ENCODE results near the gene MICALL2.

The MICALL2 gene

DNA sequence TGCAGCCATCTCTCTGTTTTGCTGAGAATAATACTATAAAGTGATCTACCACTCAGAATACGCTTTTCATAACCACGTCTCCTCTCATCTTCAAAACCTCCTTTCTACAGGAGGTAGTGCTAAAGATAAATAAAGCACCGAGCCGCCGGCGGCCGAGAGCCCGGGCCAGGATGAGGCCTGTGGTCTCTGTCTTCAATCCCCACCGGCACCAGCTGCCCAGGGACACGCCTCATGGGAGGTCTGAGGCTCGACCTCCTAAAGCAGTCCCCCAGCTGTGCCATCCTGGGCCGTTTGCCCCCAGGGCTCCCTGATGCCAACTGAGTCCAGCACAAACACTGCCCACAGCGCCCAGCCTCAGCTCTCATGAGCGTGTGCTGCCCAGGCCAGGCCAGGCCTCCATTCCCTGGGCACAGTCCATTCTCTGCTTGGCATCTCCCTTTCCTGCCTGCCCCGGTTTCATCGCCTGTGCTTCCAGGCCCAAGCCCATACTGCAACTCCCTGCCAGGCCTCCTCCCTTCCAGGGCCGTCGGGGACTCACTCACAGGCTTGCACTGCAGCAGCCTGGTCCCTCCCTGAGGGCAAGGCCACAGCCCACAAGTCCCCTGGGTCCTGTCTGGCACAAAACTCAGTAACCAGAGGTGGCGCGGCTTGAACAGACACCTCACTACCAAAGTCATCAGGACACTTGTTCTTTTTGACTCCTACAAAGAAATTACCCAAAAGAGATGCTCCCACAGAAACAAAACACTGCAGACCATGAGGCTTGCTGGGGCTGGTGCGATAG, 42.4 kb upstream of the MICALL2 start:
- no peak for DNase-seq
- no peak overlapping the region for H2BK15ac ChIP-seq (ENCODE audit: low read depth, poor library complexity, severe bottlenecking)
- H3K4me1 ChIP-seq (ENCODE audit: control insufficient read depth, insufficient read depth, low read depth, low read length) = peaks cover 25% of the 10 kb centered on the region
- no peak overlapping the region for H3K14ac ChIP-seq (ENCODE audit: low read length in 2 of 2)
- H3K4me3 ChIP-seq (ENCODE audit: insufficient read depth in 1 of 2, low read depth in 1 of 2, low read length in 2 of 2) = no peak overlapping the region
- H3K79me1 ChIP-seq (replicated peaks; ENCODE audit: low read length, poor library complexity, severe bottlenecking) = peaks cover 37% of the 10 kb centered on the region
- no peak overlapping the region for H4K8ac ChIP-seq (ENCODE audit: low read length)
- no peak overlapping the region for H3K27ac ChIP-seq (ENCODE audit: low read length, poor library complexity, severe bottlenecking)
- H3K36me3 ChIP-seq (ENCODE audit: control insufficient read depth in 1 of 2, insufficient read depth in 2 of 2, low read depth in 1 of 2, low read length in 2 of 2) = peaks cover 43 to 69% of the 10 kb centered on the region in 2 experiments
- no peak overlapping the region for H4K91ac ChIP-seq (ENCODE audit: low read length)
- H3K9ac ChIP-seq (ENCODE audit: low read length) = peak overlapping the region; percentile 26
- H3K23ac ChIP-seq (ENCODE audit: low read length in 2 of 2) = no peak overlapping the region
- no peak overlapping the region for H2BK5ac ChIP-seq (ENCODE audit: low read depth, low read length, poor library complexity, severe bottlenecking)
- H2AFZ ChIP-seq (ENCODE audit: low read depth, low read length) = no peak overlapping the region
- WGBS = 96% methylated on average over 21 of the region's 21 CpGs
- no peaks in the 10 kb centered on the region for H3K27me3 ChIP-seq (ENCODE audit: control insufficient read depth in 1 of 2, insufficient read depth in 1 of 2, low read length in 2 of 2)
- no peak overlapping the region for H2BK12ac ChIP-seq (ENCODE audit: low read length in 2 of 2)
- no peak overlapping the region for H3K4ac ChIP-seq (ENCODE audit: low read depth in 1 of 2, low read length in 2 of 2)
- no peak overlapping the region for H3K4me2 ChIP-seq (ENCODE audit: low read length, poor library complexity, severe bottlenecking)
- no peak overlapping the region for H2BK120ac ChIP-seq (ENCODE audit: low read depth, low read length)
- no peak overlapping the region for H2AK5ac ChIP-seq (ENCODE audit: low read length, severe bottlenecking)
- H3K9me3 ChIP-seq (ENCODE audit: control insufficient read depth, low read length) = no peaks in the 10 kb centered on the region
- no peak overlapping the region for H3K18ac ChIP-seq (ENCODE audit: low read depth in 1 of 2, low read length in 2 of 2)

DNA sequence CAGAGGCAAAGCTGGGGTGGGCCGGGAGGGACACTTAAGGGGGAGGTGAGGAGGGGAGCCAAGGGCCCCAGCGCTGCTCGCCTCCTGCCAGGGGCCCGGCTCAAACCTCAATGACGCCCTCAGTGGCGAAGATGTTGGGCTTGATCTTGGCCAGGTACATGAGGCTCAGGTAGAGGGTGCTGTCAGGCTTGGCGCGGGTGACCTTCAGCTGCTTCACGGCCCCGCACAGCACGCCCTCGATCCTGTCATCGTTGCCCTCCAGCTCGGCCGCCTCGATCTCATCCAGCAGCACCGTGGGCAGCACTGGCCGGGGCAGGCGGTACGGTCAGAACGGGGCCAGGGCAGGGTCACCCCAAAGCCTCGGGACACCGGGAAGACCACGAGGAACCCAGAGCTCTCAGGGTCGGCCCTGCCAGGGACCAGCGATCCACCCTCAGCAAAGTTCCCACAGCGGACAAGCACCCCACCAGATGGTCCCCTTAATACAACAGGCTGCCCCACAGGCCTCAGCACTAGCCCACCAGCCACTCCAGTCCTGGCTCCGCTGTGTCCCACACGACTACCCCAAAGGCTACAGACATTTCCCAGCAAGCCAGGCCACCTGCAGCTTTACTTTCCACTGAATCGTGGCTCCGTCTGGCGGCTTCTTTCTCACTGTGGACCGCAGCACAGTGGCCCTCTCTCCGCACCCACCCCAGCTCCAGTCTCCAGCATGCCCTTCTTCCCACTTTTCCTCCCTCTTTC, 41.0 kb upstream of the MICALL2 start:
- Histone ChIP-seq H3K27ac (ENCODE audit: low read length, poor library complexity, severe bottlenecking) (no peak overlapping the region), H3K14ac (ENCODE audit: low read length in 2 of 2) (no peak overlapping the region), H2BK15ac (ENCODE audit: low read depth, poor library complexity, severe bottlenecking) (no peak overlapping the region), H3K79me1 (replicated peaks; ENCODE audit: low read length, poor library complexity, severe bottlenecking) (peaks cover 35% of the 10 kb centered on the region), H2AFZ (ENCODE audit: low read depth, low read length) (no peak overlapping the region), H3K4ac (ENCODE audit: low read depth in 1 of 2, low read length in 2 of 2) (no peak overlapping the region), H4K8ac (ENCODE audit: low read length) (no peak overlapping the region), H2AK5ac (ENCODE audit: low read length, severe bottlenecking) (no peak overlapping the region), H2BK12ac (ENCODE audit: low read length in 2 of 2) (no peak overlapping the region), H3K18ac (ENCODE audit: low read depth in 1 of 2, low read length in 2 of 2) (no peak overlapping the region), H3K4me3 (ENCODE audit: insufficient read depth in 1 of 2, low read depth in 1 of 2, low read length in 2 of 2) (no peak overlapping the region), H3K36me3 (ENCODE audit: control insufficient read depth in 1 of 2, insufficient read depth in 2 of 2, low read depth in 1 of 2, low read length in 2 of 2) (peaks cover 50 to 76% of the 10 kb centered on the region in 2 experiments), H3K9ac (ENCODE audit: low read length) (no peak overlapping the region), H2BK120ac (ENCODE audit: low read depth, low read length) (no peak overlapping the region), H4K91ac (ENCODE audit: low read length) (no peak overlapping the region), H3K9me3 (ENCODE audit: control insufficient read depth, low read length) (no peaks in the 10 kb centered on the region), H3K27me3 (ENCODE audit: control insufficient read depth in 1 of 2, insufficient read depth in 1 of 2, low read length in 2 of 2) (no peaks in the 10 kb centered on the region), H3K4me1 (ENCODE audit: control insufficient read depth, insufficient read depth, low read depth, low read length) (peaks cover 18% of the 10 kb centered on the region), H2BK5ac (ENCODE audit: low read depth, low read length, poor library complexity, severe bottlenecking) (no peak overlapping the region), H3K4me2 (ENCODE audit: low read length, poor library complexity, severe bottlenecking) (no peak overlapping the region), H3K23ac (ENCODE audit: low read length in 2 of 2) (no peak overlapping the region)
- no peak for DNase-seq
- WGBS = 97% methylated on average over 34 of the region's 34 CpGs

DNA sequence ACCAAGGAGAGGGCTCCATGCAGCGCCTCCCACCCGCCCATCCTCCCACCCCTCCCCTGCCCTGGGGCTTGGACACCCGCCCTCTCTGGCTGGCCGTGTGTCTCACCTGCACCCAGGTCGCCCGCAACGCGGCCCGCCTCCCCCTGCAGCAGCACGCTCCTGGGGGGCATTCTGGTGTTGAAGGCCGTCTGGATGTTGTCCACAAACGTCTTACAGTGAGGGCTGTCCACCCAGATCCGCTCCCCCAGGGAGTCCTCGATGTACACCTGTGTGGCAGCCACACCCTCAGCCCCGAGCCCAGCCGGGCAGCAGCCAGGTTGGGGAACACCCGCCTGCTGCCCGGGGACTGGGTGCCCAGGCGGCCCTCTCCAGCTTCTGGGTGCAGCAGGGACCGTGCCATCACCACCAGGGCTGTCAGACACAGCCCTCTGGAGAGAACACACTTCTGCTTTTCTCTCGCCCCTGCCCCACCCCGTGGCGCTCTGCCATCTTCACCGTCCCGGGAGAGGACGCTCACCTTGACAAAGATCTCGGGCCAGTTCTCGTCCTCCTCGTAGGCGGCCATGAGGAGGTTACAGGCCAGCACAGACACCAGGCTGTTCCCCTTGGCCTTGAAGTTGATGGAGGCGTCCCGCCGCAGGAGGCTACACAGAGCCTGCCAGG, 40.2 kb upstream of the MICALL2 start:
- no peak overlapping the region for H3K27ac ChIP-seq (ENCODE audit: low read length, poor library complexity, severe bottlenecking)
- H2BK5ac ChIP-seq (ENCODE audit: low read depth, low read length, poor library complexity, severe bottlenecking) = no peak overlapping the region
- peaks cover 18% of the 10 kb centered on the region for H3K4me1 ChIP-seq (ENCODE audit: control insufficient read depth, insufficient read depth, low read depth, low read length)
- 97% methylated on average over 32 of the region's 33 CpGs for WGBS
- no peak overlapping the region for H3K4me2 ChIP-seq (ENCODE audit: low read length, poor library complexity, severe bottlenecking)
- H3K36me3 ChIP-seq (ENCODE audit: control insufficient read depth in 1 of 2, insufficient read depth in 2 of 2, low read depth in 1 of 2, low read length in 2 of 2) = peaks cover 50 to 83% of the 10 kb centered on the region in 2 experiments
- no peak overlapping the region for H3K18ac ChIP-seq (ENCODE audit: low read depth in 1 of 2, low read length in 2 of 2)
- H3K23ac ChIP-seq (ENCODE audit: low read length in 2 of 2) = no peak overlapping the region
- no peak overlapping the region for H4K91ac ChIP-seq (ENCODE audit: low read length)
- no peak overlapping the region for H2BK12ac ChIP-seq (ENCODE audit: low read length in 2 of 2)
- no peak overlapping the region for H2AK5ac ChIP-seq (ENCODE audit: low read length, severe bottlenecking)
- no peak overlapping the region for H2AFZ ChIP-seq (ENCODE audit: low read depth, low read length)
- H3K9ac ChIP-seq (ENCODE audit: low read length) = no peak overlapping the region
- no peak overlapping the region for H2BK120ac ChIP-seq (ENCODE audit: low read depth, low read length)
- no peak overlapping the region for H4K8ac ChIP-seq (ENCODE audit: low read length)
- peaks cover 35% of the 10 kb centered on the region for H3K79me1 ChIP-seq (replicated peaks; ENCODE audit: low read length, poor library complexity, severe bottlenecking)
- no peak overlapping the region for H3K4me3 ChIP-seq (ENCODE audit: insufficient read depth in 1 of 2, low read depth in 1 of 2, low read length in 2 of 2)
- H2BK15ac ChIP-seq (ENCODE audit: low read depth, poor library complexity, severe bottlenecking) = no peak overlapping the region
- H3K14ac ChIP-seq (ENCODE audit: low read length in 2 of 2) = no peak overlapping the region
- DNase-seq = no peak
- no peak overlapping the region for H3K4ac ChIP-seq (ENCODE audit: low read depth in 1 of 2, low read length in 2 of 2)
- no peaks in the 10 kb centered on the region for H3K27me3 ChIP-seq (ENCODE audit: control insufficient read depth in 1 of 2, insufficient read depth in 1 of 2, low read length in 2 of 2)
- H3K9me3 ChIP-seq (ENCODE audit: control insufficient read depth, low read length) = no peaks in the 10 kb centered on the region

Data from mesenchymal stem cell (in vitro differentiated cells and primary cell).